ENCODE results near the gene MYCT1. TPM values are rescaled to one million over a fixed set of nuclear protein-coding genes. Genes with fewer than 3 reads are reported as not detected.

MYCT1 gene
- polyA plus RNA-seq, 1 experiment: 0.25 TPM

GRCh38 chr6:152769993-152770392 is 72.3 kb downstream of the MYCT1 start:
- Histone ChIP-seq H3K27me3 (ENCODE audit: control insufficient read depth, insufficient read depth, low read length) (no peaks in the 10 kb centered on the region), H3K27ac (ENCODE audit: low read depth, low read length) (no peak overlapping the region), H3K9me3 (ENCODE audit: control insufficient read depth, insufficient read depth, low read length) (no peaks in the 10 kb centered on the region), H3K4me3 (ENCODE audit: low read depth, low read length) (no peak overlapping the region)
- DNase-seq (ENCODE audit: low read depth, low spot score): no peak
- ChIA-PET CTCF (interaction anchor here (0.6 kb wide), 1 partner anchor 11 kb away, joined by 3 read pairs; no protein-coding TSS in a partner anchor), POLR2A (no interaction called here)
- TF ChIP-seq CTCF (IDR thresholded peaks at IDR 0.05; ENCODE audit: low read depth, low read length): no peak

GRCh38 chr6:152771061-152771687 is 73.5 kb downstream of the MYCT1 start:
- Histone ChIP-seq H3K4me3 (ENCODE audit: low read depth, low read length) (no peak overlapping the region), H3K27me3 (ENCODE audit: control insufficient read depth, insufficient read depth, low read length) (no peaks in the 10 kb centered on the region), H3K9me3 (ENCODE audit: control insufficient read depth, insufficient read depth, low read length) (no peaks in the 10 kb centered on the region), H3K27ac (ENCODE audit: low read depth, low read length) (no peak overlapping the region)
- DNase-seq (ENCODE audit: low read depth, low spot score): no peak
- POLR2A ChIA-PET: no interaction called here
- CTCF ChIA-PET: no interaction called here
- TF ChIP-seq CTCF (IDR thresholded peaks at IDR 0.05; ENCODE audit: low read depth, low read length): no peak

Other genes with a start within 250 kb of the MYCT1 start
- 35.7 and 38.0 TPM in 2 replicates for gene SYNE1, start 60.5 kb upstream of the MYCT1 start, polyA plus RNA-seq (2011; rRNA removed)
- gene VIP, start 52.9 kb downstream of the MYCT1 start, polyA plus RNA-seq (2011; rRNA removed): not detected in 2 replicates

Measured in AG04450 (cell line).